HUDEP-2 (cell line): ENCODE measurements around the gene HBZ.
"Not testable (repeated sequence)": the region's sequence is repeated elsewhere in the genome, so short reads cannot be mapped to it uniquely, and the experiment has no call there.

Experiments
- DNase-seq, 76 experiments: peaks; one replicate each; lab custom pipeline; 2025; ENCODE audit not compliant: unreplicated experiment in 76 of 76; lab: John Stamatoyannopoulos, UW

Gene HBZ

DNA sequence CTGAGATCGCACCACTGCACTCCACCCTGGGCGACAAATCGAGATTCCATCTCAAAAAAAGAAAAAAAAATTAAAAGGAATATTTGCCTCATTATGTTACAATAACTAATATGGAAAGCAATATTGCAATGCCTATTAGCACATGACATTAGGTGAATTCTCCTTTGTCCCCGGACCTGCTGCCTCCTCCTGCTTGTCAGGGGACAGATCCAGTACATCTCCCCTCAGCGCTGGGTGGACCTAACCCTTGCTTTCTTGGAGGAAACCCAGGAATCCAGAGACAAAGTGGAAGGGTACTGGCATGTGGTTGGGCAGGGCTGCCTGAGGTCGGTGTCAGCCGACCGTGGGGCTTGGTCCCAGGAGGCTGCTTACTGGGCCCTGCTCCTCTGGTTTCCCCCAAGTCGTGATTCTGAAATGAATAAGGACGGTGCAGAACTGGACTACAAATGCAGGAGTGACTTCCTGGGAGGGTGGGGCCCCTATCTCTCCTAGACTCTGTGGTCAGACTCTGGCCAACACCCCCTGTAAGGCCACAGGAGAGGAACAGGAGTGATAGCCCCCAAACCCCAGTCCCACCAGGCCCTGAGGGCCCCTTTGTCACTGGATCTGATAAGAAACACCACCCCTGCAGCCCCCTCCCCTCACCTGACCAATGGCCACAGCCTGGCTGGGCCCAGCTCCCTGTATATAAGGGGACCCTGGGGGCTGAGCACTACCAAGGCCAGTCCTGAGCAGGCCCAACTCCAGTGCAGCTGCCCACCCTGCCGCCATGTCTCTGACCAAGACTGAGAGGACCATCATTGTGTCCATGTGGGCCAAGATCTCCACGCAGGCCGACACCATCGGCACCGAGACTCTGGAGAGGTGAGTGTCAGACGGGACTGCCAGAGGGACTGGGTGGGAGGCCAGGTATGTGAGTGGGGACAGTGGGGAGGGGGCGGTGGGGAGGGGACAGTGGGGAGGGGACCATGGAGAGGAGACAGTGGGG is at the start of gene HBZ:
Gene HBZ (plus strand): TSS at position 504 of the 988 bp plus-strand sequence. CDS start 266 bp downstream, at position 770.
- peak in 9 of 76 experiments; percentile 10 to 48 (median 26) for DNase-seq

DNA sequence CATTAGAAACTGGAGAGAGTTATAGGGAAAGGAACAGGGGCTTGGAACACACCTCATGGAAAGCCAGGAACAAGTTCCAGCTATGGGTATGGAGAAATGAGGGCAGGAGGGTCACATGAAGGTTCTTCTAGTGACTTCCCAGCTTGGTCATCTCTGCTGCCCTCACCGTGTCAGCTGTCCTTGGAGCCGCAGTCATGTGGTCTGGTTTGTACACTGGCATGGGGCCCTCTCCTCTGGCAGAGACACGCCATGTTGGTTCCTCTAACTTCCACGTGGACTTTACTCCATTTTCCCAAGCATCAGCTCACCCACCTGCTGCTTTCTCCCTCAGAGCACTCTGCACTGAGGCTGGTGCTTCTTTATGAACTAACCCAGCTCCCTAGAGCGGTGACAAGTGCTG is 48.1 kb upstream of the HBZ start:
- no peak for DNase-seq

DNA sequence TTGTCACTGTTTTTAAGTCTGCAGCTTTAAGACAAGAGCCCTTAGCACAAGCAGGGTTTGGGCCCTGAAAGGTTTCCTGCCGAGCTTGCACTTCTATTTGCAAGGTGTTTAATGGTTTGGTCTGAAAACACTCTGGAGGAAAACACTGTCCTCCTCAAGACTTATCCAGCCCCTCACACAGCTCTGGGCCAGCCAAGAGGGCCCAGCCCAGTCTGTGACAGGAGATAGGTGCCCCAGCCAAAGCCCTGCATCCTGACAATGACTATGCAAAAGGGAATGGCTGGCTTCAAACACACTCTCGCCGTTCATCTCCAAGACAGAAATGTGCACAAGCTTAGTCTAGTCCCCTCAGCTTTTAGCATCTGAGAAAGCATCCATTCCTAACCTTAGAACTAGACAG is 47.5 kb upstream of the HBZ start:
- DNase-seq, result peak in 72 of 76 experiments; percentile 43 to 90 (median 70)

DNA sequence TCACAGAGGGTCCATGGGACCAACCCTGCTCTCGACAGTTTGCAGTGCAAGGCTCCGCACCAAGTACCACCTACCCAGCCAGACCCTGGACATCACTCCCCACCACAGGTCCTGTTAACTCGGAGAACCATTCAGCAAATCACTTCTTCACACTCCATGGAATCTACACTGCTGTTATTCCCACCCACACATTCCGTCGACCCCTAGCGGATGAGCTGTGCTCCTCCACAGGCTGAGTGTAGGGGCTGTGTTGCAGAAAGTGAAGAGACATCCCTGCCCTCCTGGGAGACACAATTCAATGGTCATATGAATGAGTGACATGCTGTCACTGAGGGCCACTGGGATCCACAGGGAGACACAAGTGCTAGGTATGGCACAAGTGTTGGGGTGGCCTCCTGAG is 46.9 kb upstream of the HBZ start:
- no peak for DNase-seq

DNA sequence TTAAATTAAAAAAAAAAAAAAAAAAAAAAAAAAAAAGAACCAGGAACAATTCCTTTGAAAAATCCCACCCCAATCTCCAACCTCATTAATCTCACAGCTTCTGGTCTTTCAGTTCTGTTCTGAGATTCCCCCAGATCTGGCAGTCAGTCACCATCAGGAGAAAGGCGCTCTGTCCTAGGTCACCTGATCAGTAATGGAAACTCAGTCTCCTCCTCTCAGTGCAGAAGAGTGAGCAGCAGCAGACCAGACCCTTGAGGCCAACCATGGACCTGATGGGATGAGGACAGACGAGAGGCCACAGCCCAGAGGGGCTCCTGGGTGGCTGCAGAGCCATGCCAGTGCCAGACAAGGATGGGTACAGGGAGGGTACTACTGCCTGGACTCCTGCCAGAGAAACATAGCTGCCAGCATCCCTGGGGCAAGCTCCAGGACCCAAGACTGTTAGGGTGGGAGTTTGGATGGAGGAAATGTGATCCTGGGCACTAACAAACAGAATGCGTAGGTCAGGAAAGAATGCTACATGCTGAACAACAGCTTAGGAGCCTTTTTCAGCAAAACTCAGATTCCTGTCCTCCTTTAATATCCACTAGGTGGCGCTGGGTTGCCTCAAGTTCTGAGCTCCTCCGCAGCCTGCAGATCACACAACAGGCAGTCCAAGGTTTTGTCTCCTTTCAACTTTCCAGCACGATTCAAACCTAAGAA is 45.7 kb upstream of the HBZ start:
- DNase-seq, result peak in 66 of 76 experiments; percentile 9 to 84 (median 54)

DNA sequence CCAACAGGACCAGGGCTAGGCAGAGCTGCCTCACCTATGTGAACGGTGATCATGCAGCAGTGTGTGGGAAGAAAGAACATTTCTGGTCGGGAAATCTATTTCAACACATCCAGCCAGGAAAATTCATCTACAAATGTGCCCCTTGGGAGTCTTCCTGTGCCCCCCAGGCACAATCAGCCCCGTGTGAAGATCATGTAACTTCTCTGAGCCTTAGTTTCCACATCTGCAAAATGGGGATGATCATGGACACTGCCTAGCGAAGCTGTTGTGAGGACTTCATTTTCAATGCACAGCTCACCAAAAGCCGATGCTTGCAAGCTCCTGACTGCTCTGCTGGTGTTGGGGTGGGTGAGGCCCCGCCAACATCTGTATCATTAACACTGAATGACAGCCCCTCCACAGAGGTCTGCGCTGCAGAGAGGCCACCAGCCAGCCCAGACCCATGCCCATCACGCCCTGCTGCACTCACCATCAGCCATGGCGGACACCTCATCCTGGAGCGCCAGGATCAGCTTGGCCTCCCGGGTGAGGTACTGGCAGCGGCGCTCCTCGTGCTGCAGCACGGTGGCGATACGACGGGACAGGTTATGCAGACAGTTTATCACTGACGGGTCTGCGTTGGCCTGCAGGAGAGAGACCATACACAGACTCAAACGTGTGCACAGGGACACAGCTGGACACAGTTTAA is 40.1 kb upstream of the HBZ start:
- DNase-seq, result no peak

DNA sequence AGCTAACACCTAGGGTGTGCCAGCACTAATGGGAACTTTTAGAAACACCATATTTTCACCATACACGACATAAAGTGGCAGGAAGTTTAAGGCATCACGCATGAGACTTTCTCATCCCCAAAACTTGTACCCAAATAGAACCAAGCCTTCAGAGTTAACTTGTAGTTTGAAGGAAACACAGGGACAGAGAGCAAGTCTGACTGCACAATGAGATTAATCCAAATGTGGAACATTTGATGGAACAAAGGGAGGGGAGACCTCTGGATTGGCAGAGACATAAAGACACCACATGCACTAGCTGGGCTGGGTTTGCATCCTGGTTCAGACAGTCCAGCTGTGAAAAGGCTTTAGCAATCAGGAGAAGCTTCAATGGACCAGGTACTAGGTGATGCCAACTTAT is 38.1 kb upstream of the HBZ start:
- no peak for DNase-seq

DNA sequence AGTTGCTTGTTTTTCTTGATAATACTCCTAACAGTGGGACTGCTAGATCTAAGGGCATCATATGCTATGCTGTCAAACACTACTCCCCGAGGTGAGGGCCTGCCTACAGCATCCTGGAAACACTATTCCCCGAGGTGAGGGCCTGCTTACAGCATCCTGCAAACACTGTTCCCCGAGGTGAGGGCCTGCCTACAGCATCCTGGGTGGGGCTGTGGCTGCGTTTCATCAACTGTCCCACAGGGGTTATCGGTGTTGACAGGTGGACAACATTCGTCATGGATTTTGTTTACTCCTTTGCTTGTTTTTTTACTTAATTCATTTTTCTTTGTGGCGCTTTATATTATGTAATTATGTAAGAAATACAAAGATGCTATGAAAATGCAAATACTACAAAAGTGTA is 36.4 kb upstream of the HBZ start:
- DNase-seq, result no peak

DNA sequence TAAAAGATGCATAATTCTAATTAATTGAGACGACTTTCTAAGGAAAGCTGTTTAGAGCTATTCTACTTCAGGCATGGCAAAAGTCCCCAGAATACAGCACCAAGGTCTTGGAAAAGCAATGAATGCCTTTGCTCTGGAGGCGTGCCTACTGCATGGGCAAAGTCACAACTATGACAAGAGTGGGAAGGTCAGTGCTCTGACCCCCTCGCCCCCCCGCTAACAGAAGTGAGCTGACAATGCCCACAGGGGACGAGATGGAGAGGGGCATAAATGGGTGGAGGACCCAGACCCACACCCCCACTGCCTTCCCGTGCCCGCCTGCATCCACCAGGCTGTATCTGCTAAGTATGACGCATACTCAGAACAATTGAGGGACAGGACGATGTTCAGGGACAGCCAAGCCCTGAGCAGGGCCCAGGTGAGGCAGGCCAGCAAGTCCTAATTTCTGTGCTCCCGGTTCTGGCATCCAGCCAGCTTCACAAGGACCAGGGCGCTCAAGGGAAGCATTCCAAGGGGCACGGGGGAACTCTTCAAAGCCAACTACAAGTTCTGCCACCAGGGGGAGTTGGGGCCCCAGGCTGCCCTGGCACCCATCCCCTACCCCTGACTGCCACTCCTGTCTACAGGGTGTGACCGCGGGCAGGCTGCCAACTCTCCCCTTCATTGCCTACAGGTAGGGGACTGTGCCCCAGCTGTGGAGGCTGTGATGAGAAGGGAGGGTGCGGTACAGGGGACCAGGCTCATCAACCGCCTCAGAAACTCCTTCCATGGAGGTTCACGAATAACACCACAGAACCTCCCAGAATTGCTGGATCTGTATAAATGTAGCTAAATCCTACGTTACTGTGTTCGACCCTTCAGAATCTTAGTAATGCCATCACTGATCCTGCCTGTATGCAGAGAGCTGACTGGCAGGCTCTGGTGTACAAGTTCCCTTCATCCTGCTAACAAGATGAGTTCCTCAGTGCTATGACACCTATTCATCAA is 34.8 kb upstream of the HBZ start:
- DNase-seq, result peak in 73 of 76 experiments; percentile 27 to 90 (median 75)

DNA sequence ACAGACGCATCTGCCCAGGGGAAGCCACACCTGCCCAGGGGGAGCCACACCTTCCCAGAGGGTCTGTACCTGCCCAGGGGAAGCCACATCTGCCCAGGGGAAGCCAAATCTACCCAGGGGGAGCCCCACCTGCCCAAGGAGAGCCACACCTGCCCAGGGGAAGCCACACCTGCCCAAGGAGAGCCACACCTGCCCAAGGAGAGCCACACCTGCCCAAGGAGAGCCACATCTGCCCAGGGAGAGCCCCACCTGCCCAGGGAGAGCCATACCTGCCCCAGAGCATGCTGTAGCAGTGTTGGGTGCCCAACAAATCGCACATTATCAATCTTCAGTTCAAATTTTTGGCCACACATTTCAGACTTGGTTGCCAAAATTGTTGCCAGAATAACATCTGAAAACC is 33.6 kb upstream of the HBZ start:
- DNase-seq, result no peak

DNA sequence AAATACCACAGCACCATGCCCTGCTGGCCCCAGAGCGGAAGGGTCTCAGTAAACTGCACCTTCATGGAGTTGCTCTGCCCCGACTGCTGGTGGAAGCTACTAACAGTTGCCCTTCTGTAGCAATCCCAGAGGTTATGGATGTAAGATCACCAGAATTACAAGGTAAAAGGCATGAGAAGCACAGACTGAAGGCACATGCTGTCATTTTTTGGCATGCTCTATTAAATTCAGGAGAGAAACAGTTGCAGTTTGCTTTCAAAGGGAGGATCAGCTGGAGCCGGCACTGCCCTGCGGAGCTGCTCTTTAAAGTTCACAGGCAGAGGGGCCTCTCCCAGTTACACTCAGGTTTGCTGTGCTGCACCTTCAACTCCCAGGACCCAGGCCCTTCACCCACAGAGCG is 33.1 kb upstream of the HBZ start:
- peak in 2 of 76 experiments; percentile 32 to 57 for DNase-seq

DNA sequence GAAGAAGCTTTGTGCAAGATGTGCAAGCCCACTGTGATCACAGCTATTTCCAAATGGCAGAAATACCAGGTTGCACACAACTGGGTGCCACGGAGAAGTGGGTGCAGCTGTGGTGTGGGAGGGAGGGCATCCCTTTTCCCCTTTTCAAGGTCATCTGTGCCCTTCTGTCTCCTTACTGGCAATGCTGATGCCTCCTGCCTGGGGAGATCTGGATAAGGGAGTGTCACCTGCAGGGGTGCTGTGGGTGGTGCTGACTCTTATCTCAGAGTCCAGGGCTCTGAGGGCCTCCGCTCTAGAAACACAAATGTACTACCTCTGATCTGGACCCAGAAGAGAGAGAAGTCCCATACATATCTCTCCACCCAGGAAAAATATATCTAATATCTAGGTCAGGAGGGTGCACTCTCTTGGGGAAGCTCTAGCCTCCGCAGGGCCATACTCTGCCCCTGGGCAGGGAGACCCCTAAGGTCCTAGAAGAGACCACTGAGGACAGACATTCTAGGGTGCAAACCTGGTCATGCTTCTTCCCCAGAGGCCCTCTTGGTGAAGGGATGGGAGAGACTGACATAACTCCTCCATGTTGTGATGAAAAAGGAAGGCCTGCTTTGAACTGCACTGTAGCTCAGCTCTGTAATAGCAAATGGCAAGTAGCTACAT is 32.5 kb upstream of the HBZ start:
- peak in 73 of 76 experiments; percentile 43 to 93 (median 76) for DNase-seq

DNA sequence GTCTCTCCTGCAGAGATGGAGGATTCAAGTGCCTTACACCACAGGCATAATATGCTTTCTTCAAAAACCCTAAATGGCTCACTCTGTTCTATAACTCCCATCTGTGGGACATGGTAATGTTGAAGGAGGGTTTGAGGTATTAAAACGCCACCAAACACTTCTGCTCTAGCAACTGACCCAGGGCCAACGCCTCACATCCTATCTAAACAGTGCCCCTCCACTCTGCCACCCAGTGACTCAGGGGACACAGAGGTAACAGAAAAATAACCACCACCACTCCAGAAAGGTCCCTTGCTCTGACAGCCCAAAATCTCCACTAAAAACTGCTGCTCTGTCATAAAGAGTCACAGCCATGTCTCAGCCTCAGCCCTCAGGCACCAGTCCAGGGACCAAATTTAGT is 31.7 kb upstream of the HBZ start:
- peak in 21 of 76 experiments; percentile 8 to 52 (median 28) for DNase-seq

DNA sequence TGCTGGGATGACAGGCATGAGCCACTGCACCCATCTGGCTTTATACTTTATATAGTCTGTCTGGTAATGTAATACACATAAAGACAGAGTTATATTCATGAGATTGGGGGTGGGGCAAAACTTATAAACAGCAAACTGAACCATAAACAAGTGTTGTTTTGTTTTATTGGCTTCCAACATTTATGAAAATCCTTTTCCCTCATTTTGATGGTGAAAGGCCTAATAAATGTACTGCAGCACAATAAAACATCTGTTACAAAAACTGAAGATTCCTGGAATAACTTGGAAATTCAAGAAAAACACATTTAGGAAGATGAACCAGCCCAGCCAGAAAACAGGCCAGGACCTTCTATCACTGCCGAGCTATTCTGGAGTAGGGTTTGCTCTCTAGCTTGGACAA is 30.1 kb upstream of the HBZ start:
- no peak for DNase-seq

DNA sequence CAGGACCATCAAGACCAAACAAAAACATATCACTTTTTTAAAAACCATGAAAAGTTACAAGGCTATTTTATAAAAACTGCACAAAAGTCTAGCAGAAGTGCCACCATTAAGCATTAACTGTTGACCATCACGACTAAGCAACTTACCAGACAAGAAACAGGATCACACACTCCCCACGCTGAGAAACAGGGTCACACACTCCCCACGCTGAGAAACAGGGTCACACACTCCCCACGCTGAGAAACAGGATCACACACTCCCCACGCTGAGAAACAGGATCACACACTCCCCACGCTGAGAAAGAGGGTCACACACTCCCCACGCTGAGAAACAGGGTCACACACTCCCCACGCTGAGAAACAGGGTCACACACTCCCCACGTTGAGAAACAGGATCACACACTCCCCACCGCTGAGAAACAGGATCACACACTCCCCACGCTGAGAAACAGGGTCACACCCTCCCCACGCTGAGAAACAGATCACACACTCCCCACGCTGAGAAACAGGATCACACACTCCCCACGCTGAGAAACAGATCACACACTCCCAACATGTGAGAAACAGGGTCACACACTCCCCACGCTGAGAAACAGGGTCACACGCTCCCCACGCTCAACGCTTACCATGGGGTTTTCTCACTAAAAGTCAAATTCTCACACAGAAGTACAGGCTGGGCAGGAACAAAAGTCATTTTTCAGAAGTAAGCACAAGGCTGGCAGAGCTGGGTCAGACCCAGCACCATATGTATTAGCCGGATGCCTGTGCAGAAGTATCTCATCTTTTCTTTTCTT is 28.7 kb upstream of the HBZ start:
- DNase-seq, result not testable (repeated sequence)

DNA sequence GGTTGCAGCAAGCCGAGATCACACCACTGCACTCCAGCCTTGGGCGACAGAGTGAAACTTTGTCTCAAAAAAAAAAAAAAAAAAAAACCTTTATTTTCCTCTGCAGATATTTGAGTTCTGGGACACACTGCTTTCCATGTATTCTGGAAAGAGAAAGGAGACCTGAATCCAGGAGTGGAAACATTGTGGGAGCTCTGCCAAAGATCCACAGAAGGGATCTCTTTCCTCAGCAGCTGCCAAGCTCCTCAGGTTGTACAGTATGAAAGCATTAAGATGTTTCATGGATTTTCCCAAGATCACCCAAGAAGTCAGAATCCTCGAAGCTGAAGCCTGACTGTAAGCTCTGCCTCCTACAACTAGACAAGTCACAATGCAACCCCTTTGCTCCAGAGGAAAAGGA is 27.4 kb upstream of the HBZ start:
- DNase-seq, result no peak

DNA sequence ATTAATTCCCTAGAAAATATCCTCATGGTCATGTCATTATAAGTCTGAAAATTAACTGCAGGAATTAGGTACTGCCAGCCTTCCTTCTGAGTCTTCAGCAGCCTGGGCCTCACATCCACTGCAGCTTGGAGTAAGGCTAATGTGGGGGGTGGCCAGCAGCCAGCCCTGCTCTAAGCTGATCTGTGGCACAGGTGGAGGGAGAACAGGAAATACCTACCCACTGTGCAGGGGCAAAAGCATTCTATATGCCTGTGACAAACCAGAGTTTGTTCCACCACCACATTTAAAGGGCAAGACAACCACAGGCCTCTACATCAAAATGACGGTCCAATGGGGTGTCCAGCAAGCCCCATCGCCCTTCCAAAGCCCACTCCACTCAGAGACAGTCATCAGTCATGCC is 23.4 kb upstream of the HBZ start:
- no peak for DNase-seq

DNA sequence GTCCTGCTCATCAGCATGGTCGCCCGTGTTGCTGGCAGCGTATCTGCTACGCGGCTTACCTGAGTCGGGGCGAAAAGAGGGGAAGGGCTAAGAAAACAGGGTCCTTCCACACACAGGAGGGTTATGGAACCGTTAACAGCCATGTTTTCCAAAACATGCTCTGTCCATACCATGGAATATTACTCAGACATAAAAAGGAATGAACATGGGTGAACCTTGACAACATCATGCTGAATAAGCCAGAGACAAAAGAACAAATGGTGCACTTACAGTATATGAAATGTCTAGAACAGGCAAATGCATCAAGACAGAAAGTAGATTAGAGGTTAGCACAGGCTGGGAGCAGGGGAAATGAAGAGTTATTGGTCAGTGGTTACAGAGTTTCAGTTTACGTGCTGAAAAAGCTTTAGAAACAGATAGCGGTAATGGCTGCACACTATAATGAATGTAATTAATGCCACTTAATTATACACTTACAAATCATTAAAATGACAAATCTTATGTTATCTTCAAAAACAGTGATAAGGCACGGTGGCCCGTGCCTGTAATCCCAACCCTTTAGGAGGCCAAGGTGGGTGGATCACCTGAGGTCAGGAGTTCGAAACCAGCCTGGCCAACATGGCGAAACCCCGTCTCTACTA is 21.8 kb upstream of the HBZ start:
- DNase-seq, result no peak
